BE2C (cell line): ENCODE data around the gene CNTLN.
A peak's percentile ranks its signal among the peaks of the same experiment; 100 is the strongest.

ENCODE experiments used
- DNase-seq: peaks from one replicate; pipeline ENCODE4 v3.0.0-alpha.2; 2020
- H3K27me3 ChIP-seq: fragments of 250-450 bp; sonication (Bioruptor Pico); 2 replicates; pipeline ENCODE4 v1.5.1; 2020; ENCODE audit warnings: mild to moderate bottlenecking
- H3K36me3 ChIP-seq: fragments of 250-450 bp; sonication (Bioruptor Pico); 2 replicates; pipeline ENCODE4 v1.5.1; 2020; ENCODE audit warnings: mild to moderate bottlenecking
- H3K4me1 ChIP-seq: fragments of 250-450 bp; sonication (Bioruptor Pico); 2 replicates; pipeline ENCODE4 v1.5.1; 2020
- H3K4me3 ChIP-seq: 2 replicates; pipeline ENCODE4 v1.5.1; 2011; ENCODE audit warnings: low read depth, low read length
- H3K9me3 ChIP-seq: fragments of 250-450 bp; sonication (Bioruptor Pico); 2 replicates; pipeline ENCODE4 v1.5.1; 2020
- CTCF ChIP-seq: IDR thresholded peaks from 2 replicates; pipeline ENCODE4 v1.5.1; 2012; ENCODE audit warnings: mild to moderate bottlenecking, low read depth, low read length

Gene CNTLN

GRCh38 chr9:17121264-17121663 is 13.6 kb upstream of the CNTLN start:
- Histone ChIP-seq H3K9me3 (no peaks in the 10 kb centered on the region), H3K27me3 (no peaks in the 10 kb centered on the region), H3K36me3 (no peaks in the 10 kb centered on the region), H3K4me1 (peaks cover 3% of the 10 kb centered on the region), H3K4me3 (no peak overlapping the region)
- DNase-seq: no peak
- TF ChIP-seq CTCF: no peak

- Histone ChIP-seq H3K4me1 (no peaks in the 10 kb centered on the region), H3K27me3 (no peaks in the 10 kb centered on the region), H3K36me3 (no peaks in the 10 kb centered on the region), H3K9me3 (no peaks in the 10 kb centered on the region), H3K4me3 (no peak overlapping the region)
- no peak for TF ChIP-seq CTCF
- DNase-seq: no peak
These were observed 4.5 kb upstream of the CNTLN start for GRCh38 chr9:17130291-17130690.

DNA sequence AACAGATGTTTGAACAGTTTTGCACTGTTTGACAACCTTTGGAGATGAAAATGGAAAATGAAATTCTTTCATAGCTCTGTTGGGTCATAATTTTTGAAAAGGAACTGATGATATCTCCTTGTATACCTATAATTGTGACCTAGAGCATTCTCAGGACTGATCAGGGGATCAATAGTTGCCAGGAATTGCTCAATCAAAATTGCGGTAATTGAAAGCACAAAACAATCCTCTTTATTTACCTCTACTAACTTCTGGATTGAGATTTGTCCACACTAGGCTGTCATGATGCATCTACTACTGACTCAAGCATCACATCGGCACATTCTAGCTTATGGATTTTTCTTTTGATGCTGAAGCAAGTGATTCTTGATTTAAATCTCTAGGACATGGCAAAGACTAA is 4.1 kb upstream of the CNTLN start:
- Histone ChIP-seq H3K4me1 (no peaks in the 10 kb centered on the region), H3K9me3 (no peaks in the 10 kb centered on the region), H3K36me3 (no peaks in the 10 kb centered on the region), H3K27me3 (no peaks in the 10 kb centered on the region), H3K4me3 (no peak overlapping the region)
- no peak for TF ChIP-seq CTCF
- DNase-seq: no peak

DNA sequence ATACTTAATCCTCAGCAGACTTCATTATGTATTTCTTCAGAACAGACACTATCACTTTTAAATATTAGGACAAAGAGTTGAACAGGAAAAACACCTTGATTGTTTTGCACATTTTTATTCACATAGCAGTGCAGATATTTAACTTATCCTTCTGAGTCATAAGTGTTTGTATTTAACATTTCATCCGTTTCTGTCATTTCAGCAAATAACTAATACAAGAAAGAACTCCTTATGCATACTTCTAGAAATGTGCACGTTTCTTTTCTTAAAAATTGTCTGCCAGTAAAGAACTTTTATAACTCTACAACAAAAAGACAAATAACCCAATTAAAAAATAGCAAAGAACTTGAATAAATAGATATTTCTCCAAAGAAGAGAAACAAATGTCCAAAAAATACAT is 3.3 kb upstream of the CNTLN start:
- H3K27me3 ChIP-seq: no peaks in the 10 kb centered on the region
- no peak overlapping the region for H3K4me3 ChIP-seq
- H3K36me3 ChIP-seq: no peaks in the 10 kb centered on the region
- TF ChIP-seq CTCF: no peak
- DNase-seq: no peak
- H3K4me1 ChIP-seq: no peaks in the 10 kb centered on the region
- no peaks in the 10 kb centered on the region for H3K9me3 ChIP-seq

DNA sequence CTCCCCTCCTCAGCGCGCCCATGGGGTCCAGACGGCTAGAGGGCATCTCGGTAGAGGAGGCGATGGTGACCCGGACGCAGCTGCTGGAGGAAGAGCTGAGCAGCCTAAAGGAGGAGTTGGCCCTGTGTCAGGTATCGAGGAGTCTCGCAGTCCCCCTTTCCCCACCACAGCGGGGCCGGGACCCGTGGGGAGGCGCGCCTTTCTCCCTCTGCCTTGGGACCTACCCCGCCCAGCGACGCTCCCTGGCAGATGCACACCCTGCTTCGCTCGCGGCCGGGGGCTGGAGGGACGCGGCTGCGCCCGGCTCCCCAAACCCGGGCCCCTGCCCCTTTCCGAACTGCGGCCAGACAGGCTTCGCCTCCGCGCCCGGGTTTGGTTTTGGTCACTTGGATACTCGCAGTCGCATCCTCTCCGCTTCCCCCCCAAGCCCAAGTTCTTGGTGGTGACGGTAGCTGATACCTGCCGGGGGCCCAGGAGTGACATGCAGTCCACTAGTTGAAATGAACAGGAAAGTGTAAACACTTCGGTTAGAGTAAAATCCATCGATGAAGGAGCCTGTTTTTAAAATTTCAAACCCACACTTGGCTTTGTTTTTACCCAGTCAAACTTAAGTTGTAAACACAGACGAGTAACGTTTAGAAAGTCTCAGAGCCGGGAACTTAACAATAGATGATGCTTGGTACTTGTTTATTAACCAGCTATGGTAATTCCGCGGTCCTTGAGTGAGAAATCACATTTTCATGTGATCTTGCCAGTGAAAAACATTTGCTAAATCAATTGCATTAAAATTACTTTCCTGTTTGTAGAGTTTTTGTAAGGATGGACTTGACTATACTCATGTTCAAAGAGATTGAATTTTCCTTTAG is 688 bp downstream of the CNTLN start:
- DNase-seq: peak; percentile 63
- no peaks in the 10 kb centered on the region for H3K36me3 ChIP-seq
- TF ChIP-seq CTCF: no peak
- H3K4me3 ChIP-seq: peak overlapping the region; percentile 86
- no peaks in the 10 kb centered on the region for H3K27me3 ChIP-seq
- H3K4me1 ChIP-seq: no peaks in the 10 kb centered on the region
- no peaks in the 10 kb centered on the region for H3K9me3 ChIP-seq

DNA sequence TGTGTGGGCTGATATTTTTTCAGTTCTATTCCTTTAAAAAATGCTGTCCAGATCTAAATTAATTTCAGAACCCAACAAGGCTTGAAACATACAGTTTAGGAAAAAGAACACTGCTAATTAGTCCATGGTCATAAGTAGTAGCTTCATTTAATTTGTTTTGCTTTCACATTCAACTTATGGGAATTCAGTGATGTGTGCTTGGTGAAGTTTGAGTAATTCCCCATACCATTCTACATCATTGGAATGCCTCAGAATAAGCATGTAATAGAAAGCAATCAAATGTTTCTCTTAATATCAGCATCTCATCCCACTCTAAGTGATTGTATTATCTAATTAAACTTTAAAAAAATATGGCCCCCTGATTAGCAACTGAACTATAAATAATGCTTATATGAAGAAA is 2.7 kb downstream of the CNTLN start:
- H3K36me3 ChIP-seq: no peaks in the 10 kb centered on the region
- no peak for TF ChIP-seq CTCF
- no peaks in the 10 kb centered on the region for H3K27me3 ChIP-seq
- no peak overlapping the region for H3K4me3 ChIP-seq
- H3K9me3 ChIP-seq: no peaks in the 10 kb centered on the region
- H3K4me1 ChIP-seq: no peaks in the 10 kb centered on the region
- DNase-seq: no peak
